Activated CD8-positive, alpha-beta memory T cell treated with anti-CD3 and anti-CD28 coated beads for 48 hours (primary cell): ENCODE results near the gene PDGFD.

ENCODE experiments used
- DNase-seq, 3 experiments: peaks; one replicate each; pipeline ENCODE4 v3.0.0-alpha.2; 2020; ENCODE audit warnings: low read depth in 2 of 3, low spot score in 2 of 3

PDGFD gene

DNA sequence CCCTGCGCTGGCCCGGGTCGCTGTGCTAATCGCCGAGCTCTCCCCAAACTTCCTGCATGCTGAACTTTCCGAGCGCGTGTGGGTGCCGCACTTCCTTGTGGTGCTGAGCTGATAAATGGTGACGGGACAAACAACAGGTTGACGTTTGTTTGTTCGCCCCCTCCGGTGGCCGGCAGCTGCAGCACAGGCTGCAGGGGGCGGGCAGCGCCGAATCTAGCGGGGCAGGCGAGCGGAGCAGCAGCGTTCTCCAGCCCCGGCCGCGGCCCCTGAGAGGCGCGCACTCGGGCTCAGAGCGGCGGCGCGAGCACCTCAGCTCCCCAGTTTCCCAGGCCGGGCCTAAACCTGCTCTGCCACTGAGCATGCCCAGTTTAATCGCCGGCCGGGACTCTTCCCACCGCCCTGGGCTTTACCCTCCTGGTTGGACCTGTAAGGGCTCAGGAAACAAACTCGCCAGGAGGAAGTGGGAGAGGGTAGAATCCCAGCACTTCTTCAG, at the start of gene PDGFD:
Gene PDGFD, minus strand, starts transcription at position 120 of the 493 bp plus-strand sequence.
- no peak for DNase-seq

DNA sequence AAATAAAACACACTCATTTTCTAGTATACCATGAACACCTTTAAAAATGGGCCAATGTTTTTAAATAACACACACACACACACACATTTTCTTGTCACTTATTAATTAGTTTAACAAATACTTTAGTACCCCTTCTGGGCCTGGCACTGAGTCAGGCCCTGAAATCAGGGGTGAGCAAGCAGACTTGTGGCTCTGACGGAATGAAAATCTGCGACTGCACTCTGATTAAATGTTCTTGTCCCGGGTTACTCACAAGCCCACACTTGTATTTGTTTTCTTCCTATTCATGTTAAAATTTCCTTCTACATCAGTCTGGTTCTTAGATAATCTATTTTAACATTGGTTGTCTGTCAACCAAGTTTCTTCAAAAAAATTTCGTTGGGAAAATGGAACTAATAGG, 43.0 kb upstream of the PDGFD start:
- DNase-seq = no peak

DNA sequence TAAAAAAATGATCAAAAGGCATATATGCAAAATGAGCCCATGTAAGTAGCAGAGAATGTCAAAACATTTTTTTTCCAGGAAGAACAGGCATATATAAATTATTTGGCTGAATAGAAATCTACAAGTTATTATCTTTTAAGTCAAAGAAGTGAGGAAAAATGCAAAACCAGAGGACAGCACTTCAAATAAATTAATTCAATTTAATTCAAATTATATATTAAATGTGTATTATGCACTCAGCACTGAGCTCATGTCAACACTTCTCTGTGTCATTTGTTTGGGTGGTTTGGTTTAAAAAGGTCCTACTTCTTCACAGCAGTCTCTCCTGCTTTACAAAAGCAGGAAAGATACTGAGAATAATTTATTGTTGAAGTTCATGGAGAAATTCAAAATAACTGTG, 41.9 kb upstream of the PDGFD start:
- DNase-seq = no peak

DNA sequence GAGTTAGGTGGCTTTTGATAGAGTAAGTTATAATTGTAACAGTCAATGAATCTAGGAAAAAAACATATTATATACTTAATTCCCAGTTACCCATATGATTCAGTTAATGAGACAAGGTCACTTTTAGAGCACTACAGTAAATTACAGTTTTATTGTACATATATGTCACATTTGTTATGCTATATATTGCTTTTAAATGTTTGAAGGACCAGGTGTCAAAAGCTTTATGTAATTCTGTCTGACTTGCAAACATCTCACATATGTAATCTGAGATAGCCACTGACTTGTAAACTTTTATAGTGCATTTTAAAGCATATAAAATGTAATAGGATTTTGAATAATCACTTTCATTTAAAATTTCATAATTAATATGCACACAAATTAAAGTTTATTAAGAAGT, 36.7 kb upstream of the PDGFD start:
- DNase-seq = no peak

DNA sequence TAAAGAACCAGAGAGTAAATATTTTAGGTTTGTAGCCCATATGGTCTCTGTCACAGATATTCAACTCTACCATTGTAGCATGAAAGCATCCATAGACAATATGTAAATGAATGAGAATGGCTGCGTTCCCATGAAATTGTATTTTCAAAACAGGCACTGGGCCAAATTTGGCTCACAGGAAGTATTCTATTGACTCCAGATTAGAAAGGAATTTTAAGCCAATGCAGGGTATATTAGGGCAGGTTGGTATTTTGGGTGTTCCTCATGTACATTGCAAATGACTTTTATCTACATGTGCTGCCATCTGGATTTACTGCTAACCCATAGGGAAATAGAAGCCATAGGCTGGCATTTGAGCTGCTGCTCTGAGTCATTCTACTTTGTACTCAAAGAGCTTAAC, 35.1 kb upstream of the PDGFD start:
- DNase-seq = no peak

DNA sequence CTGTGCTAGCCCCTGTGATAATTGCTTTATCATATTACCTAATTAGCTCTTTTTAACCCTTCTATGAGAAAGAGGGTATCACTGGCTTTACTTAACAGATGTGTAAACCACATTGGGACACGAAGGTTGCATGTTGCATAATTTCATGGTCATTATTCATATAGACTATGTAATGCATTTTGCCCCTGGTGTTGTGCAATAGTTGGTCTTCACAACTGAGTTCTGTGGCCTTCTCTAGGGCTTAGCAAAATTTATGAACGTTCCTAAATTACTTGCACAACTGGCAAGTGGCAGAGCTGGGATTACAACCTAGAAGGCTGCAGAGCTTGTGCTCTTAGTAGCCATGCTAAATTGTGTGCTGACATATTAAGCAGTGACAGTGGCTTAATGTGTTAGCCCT, 34.6 kb upstream of the PDGFD start:
- DNase-seq = no peak

DNA sequence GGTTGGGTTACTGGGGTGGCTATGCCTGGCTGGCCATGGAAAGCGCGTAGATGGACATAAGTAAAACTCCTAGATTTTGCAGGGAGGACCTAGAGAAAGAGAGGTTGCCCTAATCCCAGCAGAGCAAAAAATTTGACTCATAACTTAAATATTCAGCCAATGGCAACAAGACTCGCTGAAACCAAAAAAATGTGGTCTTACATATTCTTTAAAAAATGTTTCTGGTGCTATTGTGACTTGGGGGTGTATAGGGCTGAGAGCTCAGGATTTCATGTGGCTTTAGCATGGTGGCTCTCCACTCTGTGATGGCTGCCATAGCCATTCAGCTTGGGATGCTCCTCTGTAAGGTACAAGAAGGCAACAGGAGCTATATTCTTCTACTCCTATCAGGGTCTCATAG, 27.2 kb upstream of the PDGFD start:
- DNase-seq = no peak

DNA sequence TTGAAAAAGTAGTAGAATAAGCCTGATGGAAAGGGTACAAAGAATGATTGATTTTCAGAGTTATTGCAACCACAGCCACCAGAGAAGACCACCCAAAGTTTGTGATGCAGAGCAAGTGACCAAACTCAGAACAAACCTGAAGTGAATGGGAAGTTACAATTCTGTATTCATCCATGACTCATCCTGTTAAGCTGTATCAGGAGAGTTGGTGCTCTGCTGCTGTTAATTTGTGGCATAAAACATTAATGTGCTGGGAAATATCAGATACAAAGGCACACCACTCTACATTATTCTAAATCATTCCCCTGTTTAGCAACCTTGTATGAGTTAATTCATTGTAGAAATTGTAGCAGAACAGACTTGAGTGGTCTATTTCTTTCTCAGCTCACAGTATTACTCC, 19.6 kb upstream of the PDGFD start:
- no peak for DNase-seq

DNA sequence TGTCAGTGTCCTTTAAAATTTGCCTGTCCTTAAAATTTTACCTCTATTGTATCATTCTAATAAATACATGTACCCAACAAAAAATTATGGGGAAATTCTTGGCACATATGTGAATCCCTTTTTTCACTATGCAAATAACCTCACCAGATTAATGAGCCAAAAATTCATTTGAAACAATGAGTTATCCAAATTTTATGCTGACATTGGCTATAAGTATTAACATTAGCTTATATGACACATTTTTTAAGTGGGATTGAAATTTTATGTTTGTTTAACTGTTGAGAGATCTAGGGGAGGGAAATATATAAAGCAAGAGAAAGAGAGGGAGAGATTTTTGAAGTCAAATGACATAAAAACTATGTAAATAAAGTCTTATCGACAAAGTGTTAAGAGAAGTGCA, 11.8 kb upstream of the PDGFD start:
- no peak for DNase-seq

DNA sequence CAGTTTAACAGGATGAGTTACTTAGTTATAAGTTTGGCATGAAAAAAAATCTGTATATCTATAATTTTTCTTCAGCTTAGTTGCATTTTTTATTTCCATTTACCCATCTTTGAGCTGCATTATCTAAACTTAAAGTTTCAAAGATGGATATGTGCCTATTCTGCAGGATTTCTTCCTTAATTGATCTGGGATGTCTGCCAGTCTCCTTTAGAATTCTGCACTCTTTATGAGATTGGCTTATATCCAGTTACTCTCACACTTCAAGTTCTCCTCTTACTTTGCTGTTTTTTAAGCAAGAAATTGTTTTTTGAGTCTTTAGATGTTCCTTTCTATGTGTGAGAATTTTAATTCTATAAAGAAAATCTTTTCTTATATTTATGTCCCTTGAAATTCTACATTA, 5.1 kb upstream of the PDGFD start:
- no peak for DNase-seq

DNA sequence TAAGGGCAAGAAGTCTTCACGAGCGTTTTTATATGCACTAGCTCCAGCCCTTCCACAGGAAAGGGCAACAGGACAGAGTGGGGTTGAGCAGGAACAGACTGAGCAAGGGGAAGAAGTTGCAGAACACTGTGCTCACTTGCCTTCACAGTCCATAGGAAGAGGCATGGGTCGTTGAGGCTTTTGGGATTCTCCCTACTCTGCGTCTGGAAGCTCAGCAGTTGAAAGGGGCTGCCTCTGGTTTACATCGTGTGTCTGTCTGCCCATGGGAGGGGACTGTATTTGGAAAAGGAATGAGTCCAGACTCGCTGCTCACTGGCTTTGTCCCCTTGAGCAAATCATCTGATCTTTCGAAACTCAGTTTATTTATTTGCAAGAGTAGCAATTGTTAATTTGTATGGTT, 1.1 kb upstream of the PDGFD start:
- DNase-seq = no peak

DNA sequence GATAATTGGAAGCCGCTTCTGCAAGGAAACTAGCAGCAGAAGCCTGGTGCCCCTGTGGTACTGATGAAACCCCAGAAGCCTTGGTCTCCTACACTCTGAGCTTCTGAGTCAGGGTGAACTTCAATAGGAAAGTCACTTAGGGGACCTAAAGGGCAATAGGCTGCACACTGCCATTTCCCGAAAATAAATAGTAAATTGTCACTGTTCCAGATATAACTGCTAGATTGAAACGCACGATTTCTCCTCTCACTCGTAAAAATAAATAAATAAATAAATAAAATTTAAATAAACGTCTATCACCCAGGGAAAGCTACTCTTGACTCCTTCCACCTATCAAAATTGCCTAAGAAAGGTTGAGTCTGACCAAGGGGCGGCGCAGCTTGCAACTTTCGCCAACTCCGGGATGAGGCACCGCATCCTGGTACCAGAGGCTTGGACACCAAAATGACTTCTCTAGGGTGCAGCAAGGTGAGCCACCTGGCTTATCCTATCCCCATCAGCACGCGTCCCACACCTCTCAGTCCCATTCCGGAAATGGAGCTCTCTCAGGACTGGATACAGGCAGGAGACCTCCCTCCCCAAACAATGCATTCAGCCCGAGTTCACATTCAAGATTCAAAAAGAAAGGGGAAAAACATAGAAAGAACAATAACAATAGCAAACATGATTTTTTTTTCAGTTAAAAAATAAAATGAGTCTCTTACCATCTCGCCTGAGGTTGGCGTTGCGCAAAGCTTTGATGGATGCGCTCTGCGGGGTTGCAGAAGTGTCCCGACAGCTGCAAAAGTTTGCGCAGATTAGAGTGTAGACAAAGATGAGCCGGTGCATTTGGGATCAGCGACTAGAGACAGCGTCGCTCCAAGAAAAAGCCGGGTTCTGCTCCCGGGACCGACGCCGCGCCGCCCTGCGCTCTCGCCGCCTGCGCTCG, 583 bp downstream of the PDGFD start:
- DNase-seq = no peak

DNA sequence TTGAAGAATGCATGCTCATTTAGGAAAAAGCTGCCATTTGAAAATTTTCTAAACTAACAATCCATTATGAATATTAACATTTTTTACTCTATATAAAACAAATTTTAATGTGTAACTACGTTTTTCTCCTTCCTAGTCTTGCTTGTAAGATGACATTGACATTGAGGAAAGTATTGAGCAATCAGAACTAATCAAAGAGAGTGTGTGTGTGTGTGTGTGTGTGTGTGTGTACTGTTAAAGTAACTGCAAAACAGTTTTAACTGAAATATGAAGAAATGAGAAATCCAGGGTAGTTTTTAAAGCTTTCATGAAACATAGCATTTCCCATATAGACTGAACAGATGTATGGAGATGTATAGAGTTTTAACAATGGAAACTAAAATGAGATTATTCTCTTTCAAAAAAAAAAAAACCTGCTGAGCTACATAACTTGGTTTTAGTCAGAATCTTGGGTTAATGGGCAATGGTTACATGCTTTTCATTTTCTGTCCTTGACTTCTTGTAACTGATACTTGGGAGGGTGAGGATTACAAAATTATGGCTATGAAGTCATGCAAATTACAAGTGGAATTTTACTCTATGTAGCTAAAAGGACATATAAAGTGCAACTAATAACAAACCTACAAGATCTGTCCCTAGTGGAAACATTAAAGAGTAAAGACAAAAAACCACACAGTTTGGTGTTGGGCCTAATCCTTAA, 2.0 kb downstream of the PDGFD start:
- DNase-seq = no peak

DNA sequence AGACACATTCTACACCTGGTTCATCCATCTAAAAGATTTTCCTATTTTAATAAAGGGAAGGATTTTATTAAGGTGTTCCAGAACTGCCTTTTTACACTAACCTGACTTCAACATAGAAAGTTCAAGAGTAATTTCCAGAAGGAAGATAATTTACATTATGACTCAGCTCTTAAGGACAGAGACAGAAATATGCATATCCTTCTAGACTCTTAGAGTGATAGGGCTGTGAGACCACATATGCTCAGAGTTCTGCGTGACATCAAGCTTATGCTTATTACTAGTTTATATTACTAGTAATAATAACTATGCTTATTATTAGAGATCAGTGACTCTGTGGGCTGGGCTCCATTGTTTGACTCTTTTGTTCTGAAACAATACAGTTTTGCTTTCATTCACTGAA, 4.6 kb downstream of the PDGFD start:
- no peak for DNase-seq

DNA sequence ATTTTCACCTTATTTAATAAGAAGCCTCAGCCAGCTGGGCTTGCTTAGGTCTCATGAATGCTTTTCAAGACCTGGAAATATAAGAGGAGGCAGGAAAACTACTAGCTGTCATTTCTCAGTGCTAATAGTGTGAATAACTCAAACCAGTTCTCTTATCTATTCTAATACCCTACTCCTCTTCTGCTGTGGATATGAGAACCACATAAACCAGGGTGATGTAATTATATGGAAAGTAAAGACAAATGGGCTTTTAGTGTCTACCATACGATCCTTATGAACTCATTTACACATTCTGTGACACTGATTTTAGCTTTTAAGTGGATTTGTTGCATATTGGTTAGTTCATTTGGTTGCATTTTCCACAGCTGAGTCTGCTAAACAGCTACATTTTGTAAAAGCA, 8.6 kb downstream of the PDGFD start:
- DNase-seq = no peak

DNA sequence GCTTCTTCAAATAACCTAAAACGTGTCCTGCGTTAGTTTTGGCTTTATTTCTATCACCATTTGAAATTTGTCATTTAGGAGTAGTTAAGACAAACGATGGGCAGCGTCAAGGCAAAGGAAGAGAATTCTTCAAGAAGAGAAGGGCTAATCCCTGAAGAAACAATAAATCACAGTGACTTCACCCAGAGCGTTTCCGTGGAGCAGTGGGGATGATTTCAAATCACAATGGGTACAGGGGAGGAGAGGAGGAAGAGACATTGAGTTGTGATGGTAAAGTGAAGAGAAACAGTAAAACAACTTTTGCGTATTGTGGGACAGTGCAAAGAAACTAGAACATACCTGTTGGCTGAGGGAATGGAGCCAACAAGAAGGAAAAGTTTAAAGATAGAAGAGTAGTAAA, 9.7 kb downstream of the PDGFD start:
- no peak for DNase-seq

DNA sequence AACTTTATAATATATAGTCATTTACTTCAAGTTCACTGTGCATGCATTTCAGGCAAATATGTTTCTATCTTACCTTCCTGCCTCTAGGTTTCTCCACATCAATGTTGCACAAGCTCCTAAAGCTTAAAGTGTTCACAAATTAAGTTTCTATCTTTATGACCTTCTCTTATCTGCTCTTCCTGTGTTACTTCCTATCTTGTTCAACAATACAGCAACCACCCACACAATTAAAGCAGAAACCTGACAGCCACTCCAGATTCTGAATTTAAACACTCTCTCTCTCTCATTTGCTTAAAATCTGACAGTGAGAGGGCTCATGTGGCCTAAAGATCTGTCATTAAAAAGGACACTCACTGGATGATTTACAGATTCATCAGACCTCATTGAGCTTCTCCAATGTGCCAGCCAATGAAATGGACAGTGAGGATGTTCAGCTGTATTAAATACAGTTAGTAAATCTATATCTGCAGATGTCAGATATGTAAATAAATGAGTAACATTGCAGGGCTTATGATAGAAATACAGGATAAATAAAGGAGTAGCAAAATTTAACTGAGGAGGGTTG, 10.9 kb downstream of the PDGFD start:
- DNase-seq = no peak

DNA sequence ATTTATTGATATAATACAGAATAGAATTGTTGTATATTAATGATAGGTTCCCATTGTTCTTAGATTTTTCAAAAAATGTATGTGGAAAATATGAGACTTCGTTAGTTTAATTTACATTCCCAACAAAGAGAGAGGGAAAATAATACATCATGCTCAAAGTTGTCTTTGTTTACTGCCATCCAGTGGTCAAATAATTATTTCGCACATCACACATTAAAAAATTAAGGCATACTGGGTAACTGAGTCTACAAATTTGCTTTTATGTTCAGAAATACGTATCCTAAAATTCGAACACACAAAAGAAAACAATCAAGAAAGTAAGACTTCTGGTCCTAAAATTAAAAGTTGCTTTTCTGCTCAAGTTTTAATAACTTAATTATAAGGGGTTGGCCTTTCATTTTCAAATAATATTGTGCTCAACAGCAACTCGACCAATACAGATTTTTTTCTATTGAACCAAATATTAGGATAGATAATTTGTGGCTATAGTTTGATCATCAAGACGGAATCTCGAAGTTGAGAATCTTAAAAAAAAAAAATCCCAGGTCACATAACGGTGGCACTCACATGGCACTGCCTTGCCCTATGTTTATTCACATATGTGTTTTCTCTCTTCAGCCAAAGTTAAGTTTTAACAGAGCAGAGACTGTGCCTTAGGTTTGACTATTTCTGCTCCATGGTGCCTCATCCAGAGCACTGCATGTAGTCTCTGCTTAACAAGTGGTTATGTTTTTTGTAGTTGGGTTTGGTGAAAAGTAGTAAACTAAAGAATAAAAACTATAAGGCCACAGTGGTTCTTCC, 12.3 kb downstream of the PDGFD start:
- DNase-seq = no peak

DNA sequence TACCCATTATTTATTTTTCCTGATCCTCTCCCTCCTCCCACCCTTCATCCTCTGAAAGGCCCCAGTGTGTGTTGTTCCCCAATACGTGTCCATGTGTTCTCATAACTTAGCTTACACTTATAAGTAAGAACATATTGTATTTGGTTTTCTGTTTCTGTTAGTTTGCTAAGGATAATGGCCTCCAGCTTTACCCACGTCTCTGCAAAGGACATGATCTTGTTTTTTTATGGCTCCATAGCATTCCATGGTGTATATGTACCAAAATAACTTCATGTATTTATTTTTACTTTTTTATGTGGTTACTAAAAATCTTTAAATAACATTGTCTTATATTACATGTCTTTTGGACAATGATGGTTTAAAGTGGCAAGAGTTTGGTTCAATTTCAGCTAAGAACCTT, 15.2 kb downstream of the PDGFD start:
- no peak for DNase-seq

DNA sequence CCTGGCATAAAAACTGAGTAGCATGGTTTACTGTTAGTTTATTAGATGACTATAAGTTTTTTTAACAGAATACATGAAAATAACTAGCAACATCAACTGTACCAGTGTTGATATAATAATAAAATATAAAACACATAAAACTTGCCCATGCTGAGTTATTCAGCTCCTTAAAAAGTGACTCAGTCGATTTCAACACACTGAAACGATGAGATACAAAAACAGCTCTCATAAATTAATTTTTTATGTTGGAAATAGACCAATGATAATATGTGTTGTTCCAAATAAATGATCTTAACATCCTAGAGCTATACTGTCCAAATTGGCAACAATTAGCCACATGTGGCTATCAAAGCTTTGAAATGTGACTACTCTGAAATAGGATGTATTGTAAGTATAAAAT, 15.9 kb downstream of the PDGFD start:
- no peak for DNase-seq

DNA sequence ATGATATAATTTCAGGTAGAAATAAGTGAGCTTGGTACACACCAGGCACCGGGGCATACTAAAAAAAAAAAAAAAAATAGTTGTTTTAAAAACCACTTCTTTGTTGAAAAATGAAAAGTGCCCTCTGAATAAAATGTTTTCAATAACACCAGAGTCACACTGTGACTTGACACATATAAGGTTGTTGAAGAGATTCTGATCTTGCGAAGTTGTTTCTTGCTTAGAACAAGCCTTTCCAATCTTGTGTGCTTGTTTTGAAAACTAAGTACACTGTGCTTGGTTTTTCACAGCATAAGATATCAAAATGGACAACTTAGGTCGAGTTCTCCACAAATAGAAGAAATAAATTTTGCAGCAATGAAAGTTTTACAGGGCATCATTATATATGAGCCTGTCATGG, 17.0 kb downstream of the PDGFD start:
- no peak for DNase-seq
